DMS53 (cell line): ENCODE results near the gene FSCN2.

Experiments used
- DNase-seq: peaks from one replicate; lab custom pipeline; 2025; lab: John Stamatoyannopoulos, UW

Gene FSCN2

DNA sequence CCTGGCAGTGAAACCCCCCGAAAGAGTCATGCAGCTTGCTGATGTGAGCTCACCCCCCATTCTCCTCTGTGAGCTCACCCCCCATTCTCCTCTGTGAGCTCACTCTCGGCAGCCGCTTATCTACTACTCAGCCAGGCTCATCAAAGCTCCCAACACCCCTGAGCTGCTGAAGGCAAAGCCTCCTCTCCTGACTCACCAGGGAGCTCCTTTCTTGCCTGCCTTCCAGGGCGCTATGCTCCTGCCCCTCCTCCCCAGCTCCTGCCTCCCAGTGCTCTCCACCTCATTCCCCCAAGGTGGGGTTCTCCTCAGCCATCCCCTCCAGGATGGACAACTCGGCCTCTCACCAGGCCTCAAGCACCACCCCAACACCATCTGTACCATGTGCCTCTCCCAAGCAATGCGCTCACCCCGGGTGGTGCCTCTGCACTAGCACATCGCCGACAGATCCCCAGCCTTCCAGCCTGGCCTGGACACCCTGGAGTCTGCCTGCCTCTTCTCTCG, 51.7 kb downstream of the FSCN2 start:
- no peak for DNase-seq

DNA sequence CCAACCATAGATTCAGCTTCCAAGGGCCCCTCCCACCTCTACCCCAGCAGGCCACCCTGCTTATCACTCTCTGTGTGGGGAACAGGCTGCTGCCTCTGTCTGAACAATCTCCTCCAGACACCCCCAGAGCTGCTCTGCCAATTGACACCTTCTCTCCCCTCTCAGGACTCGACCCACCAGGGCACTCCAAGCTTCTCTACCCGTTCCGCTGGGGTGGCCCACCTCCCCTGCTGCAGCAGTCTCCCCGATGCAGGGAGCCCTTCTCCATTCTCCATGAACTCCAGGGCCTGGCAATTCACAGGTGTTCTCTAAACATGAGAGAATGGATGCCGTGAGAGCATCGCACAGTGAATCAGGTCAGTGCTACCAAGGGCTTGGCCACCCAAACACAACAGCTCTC, 52.3 kb downstream of the FSCN2 start:
- no peak for DNase-seq

GRCh38 chr17:81581758-81582157, 53.6 kb downstream of the FSCN2 start:
- DNase-seq, result no peak

- DNase-seq, result no peak
Measured at GRCh38 chr17:81582341-81582740, 54.2 kb downstream of the FSCN2 start.

DNA sequence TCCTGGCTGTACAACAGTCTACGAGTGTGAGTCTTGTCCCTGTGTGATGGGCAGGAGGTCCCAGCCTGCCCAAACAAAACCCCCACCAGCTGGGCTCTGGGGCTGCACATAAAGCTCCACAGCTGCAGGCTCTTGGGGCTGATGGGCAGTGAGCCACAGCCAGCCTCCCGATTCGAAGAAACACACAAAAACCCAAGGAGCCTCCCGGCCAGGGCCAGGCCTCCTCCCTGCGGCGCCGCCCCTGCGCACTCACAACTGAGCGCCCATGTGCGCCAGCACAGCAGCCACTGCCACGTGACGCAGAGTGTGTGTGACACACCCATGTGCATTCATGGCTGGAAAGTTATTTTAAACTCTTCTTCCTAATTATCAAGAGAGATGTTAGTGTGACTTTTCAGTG, 54.6 kb downstream of the FSCN2 start:
- DNase-seq, result no peak

DNA sequence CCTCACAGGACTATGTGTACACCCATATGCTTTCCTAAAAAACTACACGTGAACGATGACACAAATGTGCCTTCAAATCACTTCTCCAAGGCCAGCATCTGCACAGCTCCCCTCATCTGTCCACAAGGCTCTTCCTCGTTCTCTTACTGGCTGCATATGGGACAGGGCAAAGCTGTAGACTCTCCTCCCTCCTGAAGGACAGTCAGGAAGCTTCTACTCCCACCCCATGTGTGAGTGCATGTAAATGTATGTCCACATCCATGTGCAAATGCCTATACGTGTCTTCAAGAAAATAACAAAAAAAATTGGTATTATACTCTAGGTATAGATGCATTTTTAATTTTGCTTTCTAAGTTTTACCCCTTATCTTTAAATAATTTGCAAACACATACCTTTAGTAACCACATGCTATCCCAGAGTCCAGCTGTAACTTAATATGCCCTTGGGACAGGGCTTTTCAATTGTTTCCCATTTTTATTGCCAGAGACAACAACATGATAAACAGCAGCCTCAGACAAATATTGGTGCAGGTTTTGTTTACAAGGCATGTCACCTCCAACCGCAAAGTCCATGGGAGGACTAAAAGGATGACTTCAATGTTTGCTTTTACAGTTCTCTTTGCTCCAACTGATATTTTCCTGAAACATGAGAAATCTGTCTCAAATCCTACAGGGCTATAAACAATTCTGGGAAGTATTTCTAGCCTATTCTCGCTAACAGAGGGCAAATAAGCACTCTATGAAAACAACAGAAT, 55.6 kb downstream of the FSCN2 start:
- peak; percentile 95 for DNase-seq

DNA sequence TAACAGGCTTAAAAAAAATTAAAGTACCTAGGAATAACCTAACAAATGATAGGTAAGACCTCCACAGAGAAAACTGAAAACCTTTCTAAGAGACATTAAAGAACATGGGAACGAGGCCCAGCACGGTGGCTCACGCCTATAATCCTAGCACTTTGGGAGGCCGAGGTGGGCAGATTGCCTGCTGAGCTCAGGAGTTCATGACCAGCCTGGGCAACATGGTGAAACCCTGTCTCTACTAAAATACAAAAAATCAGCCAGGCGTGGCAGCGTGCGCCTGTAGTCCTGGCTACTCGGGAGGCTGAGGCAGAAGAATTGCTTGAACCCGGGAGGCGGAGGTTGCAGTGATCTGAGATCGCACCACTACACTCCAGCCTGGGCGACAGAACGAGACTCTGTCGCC, 56.6 kb downstream of the FSCN2 start:
- DNase-seq, result peak; percentile 42

- no peak for DNase-seq
Measured at GRCh38 chr17:81586096-81586495, 57.9 kb downstream of the FSCN2 start.
